HepG2 (cell line): ENCODE data around the gene TAGLN. TPM values are rescaled to one million over a fixed set of nuclear protein-coding genes. Genes with fewer than 3 reads are reported as not detected.
A peak's percentile ranks its signal among the peaks of the same experiment; 100 is the strongest.

Source experiments
- KDM4B ChIP-seq: sonication (generic); formaldehyde crosslinking; IDR thresholded peaks from 2 replicates; pipeline ENCODE4 v1.4.0; 2020; ENCODE audit warnings: missing genetic modification reagents
- NR3C1 ChIP-seq: sonication (generic); formaldehyde crosslinking; IDR thresholded peaks from 2 replicates; pipeline ENCODE4 v1.4.0; 2020; ENCODE audit warnings: missing genetic modification reagents
- ZBTB42 ChIP-seq: sonication (generic); formaldehyde crosslinking; IDR thresholded peaks from 2 replicates; pipeline ENCODE4 v1.5.0; 2020; ENCODE audit warnings: mild to moderate bottlenecking, missing genetic modification reagents
- ZMAT5 ChIP-seq: sonication (generic); formaldehyde crosslinking; IDR thresholded peaks from 2 replicates; pipeline ENCODE4 v1.5.0; 2020; ENCODE audit warnings: mild to moderate bottlenecking, low read depth, missing genetic modification reagents, borderline replicate concordance
- ZNF362 ChIP-seq: sonication (generic); formaldehyde crosslinking; IDR thresholded peaks from 2 replicates; pipeline ENCODE4 v1.4.0; 2020; ENCODE audit warnings: missing genetic modification reagents, mild to moderate bottlenecking, borderline replicate concordance
- ZNF562 ChIP-seq: sonication (generic); formaldehyde crosslinking; IDR thresholded peaks from 2 replicates; pipeline ENCODE4 v1.8.0; 2022; ENCODE audit warnings: missing genetic modification reagents, borderline replicate concordance
- polyA plus RNA-seq, 8 experiments: library from polyadenylated mRNA; depleted of rRNA in 3 of 8; stranded (reverse) in 7 of 8; unstranded in 1 of 8; fragments of >200 nt; fragmentation: Illumina TruSeq in 4 of 8; extraction: Trizol in 4 of 8; gene quantifications; 2 replicates each; pipeline versions ENCODE4 v1.2.1 to v1.2.3, GENCODE V29; 2011 to 2016; ENCODE audit warnings: low read depth in 4 of 8, missing spikeins in 1 of 8, mixed read lengths in 1 of 8; ENCODE audit not compliant: insufficient read depth in 1 of 8
- total RNA-seq, 5 experiments: library from RNA; depleted of rRNA; stranded (reverse); fragments of >200 nt; fragmentation: Illumina TruSeq; extraction: Trizol; gene quantifications; 2 replicates each; pipeline ENCODE4 v1.2.3, GENCODE V29; 2016; ENCODE audit warnings: low read depth in 1 of 5
- TF ChIP-seq, protein P1 (sequence below): sonication (generic); formaldehyde crosslinking; IDR thresholded peaks from 2 replicates; pipeline ENCODE4 v1.5.0; 2020; ENCODE audit warnings: mild to moderate bottlenecking, missing genetic modification reagents
- TF ChIP-seq, protein P2 (sequence below): sonication (generic); formaldehyde crosslinking; IDR thresholded peaks from 2 replicates; pipeline ENCODE4 v1.4.0; 2020; ENCODE audit warnings: missing genetic modification reagents, borderline replicate concordance
- TF ChIP-seq, protein P3 (sequence below): sonication (generic); formaldehyde crosslinking; IDR thresholded peaks from 2 replicates; pipeline ENCODE4 v1.8.1; 2023; ENCODE audit warnings: missing genetic modification reagents, mild to moderate bottlenecking, borderline replicate concordance
- TF ChIP-seq, protein P4 (sequence below): sonication (generic); formaldehyde crosslinking; IDR thresholded peaks from 2 replicates; pipeline ENCODE4 v1.4.0; 2020; ENCODE audit warnings: missing genetic modification reagents, borderline replicate concordance
- TF ChIP-seq, protein P5 (sequence below): sonication (generic); formaldehyde crosslinking; IDR thresholded peaks from 2 replicates; pipeline ENCODE4 v1.4.0; 2020; ENCODE audit warnings: missing genetic modification reagents

TAGLN gene
- total and polyA plus RNA-seq, 2 of the 13 experiments (the other 11 are each of a cell fraction or from before 2014, with no cell fraction given): 12.6 to 75.4 TPM

DNA sequence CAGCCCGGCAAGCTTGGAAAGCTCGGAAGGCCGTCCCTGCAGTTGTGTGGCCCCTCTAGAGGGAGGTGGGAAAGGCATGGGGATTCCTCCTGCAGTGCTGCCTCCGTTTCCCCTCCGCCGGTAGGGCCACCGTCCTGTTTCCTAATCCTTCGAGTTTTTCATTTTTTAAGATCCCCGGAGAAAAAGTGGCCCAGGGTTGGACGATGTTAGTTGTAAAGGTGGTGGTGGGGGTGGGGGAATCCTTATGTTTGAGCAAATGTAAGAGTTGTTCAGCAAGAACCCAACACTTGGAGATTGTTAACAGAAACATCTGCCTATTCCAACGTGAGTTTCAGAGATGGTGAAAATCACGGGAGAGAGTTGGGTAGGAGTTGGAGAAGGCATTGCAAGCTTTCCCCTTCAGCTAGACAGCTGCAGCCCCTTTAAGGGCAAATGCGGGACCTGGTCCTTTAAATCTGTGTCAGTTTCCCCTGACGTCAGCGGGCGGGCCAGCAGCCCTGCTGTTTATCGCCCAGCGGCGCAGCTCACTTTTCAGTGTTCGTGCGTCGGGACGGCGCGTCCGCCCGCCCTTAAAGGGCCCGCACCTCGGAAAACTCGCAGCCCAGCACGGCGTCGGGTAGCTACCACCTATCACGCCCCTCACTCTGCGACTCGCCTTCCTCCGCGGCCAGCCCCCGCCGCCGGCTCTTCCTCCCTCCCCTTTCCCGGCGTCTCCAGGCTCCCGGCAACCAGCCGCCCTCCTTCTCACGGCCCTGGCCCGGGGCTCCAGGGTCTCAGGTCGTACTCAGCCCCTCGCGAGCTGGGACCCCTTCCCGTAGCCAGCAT is 20.7 kb upstream of the TAGLN start, which contains the start of gene SIDT2 (continued):
- TF ChIP-seq ZBTB42 (CRISPR knock-in tag): no peak
- no peak; the same call in 1 of the 2 replicates for TF ChIP-seq ZNF362 (CRISPR knock-in tag)
- TF ChIP-seq, protein P1, sequence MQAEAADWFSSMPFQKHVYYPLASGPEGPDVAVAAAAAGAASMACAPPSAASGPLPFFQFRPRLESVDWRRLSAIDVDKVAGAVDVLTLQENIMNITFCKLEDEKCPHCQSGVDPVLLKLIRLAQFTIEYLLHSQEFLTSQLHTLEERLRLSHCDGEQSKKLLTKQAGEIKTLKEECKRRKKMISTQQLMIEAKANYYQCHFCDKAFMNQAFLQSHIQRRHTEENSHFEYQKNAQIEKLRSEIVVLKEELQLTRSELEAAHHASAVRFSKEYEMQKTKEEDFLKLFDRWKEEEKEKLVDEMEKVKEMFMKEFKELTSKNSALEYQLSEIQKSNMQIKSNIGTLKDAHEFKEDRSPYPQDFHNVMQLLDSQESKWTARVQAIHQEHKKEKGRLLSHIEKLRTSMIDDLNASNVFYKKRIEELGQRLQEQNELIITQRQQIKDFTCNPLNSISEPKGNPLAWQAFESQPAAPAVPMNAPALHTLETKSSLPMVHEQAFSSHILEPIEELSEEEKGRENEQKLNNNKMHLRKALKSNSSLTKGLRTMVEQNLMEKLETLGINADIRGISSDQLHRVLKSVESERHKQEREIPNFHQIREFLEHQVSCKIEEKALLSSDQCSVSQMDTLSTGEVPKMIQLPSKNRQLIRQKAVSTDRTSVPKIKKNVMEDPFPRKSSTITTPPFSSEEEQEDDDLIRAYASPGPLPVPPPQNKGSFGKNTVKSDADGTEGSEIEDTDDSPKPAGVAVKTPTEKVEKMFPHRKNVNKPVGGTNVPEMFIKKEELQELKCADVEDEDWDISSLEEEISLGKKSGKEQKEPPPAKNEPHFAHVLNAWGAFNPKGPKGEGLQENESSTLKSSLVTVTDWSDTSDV (CRISPR knock-in tag): no peak; the same call in 1 of the 2 replicates
- no peak for TF ChIP-seq ZNF562
- TF ChIP-seq, protein P2, sequence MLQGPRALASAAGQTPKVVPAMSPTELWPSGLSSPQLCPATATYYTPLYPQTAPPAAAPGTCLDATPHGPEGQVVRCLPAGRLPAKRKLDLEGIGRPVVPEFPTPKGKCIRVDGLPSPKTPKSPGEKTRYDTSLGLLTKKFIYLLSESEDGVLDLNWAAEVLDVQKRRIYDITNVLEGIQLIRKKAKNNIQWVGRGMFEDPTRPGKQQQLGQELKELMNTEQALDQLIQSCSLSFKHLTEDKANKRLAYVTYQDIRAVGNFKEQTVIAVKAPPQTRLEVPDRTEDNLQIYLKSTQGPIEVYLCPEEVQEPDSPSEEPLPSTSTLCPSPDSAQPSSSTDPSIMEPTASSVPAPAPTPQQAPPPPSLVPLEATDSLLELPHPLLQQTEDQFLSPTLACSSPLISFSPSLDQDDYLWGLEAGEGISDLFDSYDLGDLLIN (CRISPR knock-in tag): no peak
- no peak for TF ChIP-seq ZMAT5
- no peak for TF ChIP-seq NR3C1 (CRISPR knock-in tag)
- TF ChIP-seq, protein P3, sequence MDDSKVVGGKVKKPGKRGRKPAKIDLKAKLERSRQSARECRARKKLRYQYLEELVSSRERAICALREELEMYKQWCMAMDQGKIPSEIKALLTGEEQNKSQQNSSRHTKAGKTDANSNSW (CRISPR knock-in tag): no peak
- no peak for TF ChIP-seq KDM4B (CRISPR knock-in tag)
- TF ChIP-seq, protein P4, sequence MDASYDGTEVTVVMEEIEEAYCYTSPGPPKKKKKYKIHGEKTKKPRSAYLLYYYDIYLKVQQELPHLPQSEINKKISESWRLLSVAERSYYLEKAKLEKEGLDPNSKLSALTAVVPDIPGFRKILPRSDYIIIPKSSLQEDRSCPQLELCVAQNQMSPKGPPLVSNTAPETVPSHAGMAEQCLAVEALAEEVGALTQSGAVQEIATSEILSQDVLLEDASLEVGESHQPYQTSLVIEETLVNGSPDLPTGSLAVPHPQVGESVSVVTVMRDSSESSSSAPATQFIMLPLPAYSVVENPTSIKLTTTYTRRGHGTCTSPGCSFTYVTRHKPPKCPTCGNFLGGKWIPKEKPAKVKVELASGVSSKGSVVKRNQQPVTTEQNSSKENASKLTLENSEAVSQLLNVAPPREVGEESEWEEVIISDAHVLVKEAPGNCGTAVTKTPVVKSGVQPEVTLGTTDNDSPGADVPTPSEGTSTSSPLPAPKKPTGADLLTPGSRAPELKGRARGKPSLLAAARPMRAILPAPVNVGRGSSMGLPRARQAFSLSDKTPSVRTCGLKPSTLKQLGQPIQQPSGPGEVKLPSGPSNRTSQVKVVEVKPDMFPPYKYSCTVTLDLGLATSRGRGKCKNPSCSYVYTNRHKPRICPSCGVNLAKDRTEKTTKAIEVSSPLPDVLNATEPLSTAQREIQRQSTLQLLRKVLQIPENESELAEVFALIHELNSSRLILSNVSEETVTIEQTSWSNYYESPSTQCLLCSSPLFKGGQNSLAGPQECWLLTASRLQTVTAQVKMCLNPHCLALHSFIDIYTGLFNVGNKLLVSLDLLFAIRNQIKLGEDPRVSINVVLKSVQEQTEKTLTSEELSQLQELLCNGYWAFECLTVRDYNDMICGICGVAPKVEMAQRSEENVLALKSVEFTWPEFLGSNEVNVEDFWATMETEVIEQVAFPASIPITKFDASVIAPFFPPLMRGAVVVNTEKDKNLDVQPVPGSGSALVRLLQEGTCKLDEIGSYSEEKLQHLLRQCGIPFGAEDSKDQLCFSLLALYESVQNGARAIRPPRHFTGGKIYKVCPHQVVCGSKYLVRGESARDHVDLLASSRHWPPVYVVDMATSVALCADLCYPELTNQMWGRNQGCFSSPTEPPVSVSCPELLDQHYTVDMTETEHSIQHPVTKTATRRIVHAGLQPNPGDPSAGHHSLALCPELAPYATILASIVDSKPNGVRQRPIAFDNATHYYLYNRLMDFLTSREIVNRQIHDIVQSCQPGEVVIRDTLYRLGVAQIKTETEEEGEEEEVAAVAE (CRISPR knock-in tag): peak; percentile 57; the same call in 1 of the 2 replicates
- TF ChIP-seq, protein P5, sequence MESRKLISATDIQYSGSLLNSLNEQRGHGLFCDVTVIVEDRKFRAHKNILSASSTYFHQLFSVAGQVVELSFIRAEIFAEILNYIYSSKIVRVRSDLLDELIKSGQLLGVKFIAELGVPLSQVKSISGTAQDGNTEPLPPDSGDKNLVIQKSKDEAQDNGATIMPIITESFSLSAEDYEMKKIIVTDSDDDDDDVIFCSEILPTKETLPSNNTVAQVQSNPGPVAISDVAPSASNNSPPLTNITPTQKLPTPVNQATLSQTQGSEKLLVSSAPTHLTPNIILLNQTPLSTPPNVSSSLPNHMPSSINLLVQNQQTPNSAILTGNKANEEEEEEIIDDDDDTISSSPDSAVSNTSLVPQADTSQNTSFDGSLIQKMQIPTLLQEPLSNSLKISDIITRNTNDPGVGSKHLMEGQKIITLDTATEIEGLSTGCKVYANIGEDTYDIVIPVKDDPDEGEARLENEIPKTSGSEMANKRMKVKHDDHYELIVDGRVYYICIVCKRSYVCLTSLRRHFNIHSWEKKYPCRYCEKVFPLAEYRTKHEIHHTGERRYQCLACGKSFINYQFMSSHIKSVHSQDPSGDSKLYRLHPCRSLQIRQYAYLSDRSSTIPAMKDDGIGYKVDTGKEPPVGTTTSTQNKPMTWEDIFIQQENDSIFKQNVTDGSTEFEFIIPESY (CRISPR knock-in tag): no peak
